Measurements from ENCODE around the gene HTR6.

- TF ChIP-seq CTCF (conservative IDR thresholded peaks at IDR 0.05; ENCODE audit: low read depth, low read length), result no peak
- no peak for TF ChIP-seq EZH2phosphoT487 (IDR thresholded peaks at IDR 0.05; ENCODE audit: borderline replicate concordance, low read length)
- no peak for TF ChIP-seq EZH2 (IDR thresholded peaks at IDR 0.05; ENCODE audit: low read length, unreplicated experiment)
Observed at GRCh38 chr1:19616489-19616888, 48.2 kb upstream of the HTR6 start.
